Activated gamma-delta T cell treated with anti-CD3 and anti-CD28 coated beads, Interleukin-2, amount 50 U/mL, for 16 hours (primary cell): Measurements from ENCODE around the gene PROM1.

Experiments
- DNase-seq: peaks from one replicate; pipeline ENCODE4 v3.0.0-alpha.2; 2020; ENCODE audit warnings: low read depth

PROM1 gene

DNA sequence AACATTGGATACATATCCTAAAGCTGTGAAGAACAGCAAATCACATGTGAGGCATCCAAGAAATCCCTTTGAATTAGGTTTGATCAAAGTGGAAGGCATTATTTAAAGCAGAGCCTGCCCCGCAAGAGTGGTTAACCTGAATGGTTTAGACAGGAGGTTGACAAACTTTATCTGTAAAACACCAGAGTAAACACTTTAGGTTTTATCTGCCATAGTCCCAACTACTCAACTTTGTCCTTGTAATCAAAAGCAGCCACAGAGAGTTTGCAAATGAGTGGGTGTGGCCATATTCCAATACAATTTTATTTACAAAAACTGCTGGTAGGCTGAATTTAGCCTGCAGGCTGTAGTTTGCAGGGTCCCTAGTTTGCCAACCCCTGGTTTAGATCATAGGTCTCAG lies 95.6 kb downstream of the PROM1 start:
- DNase-seq, result no peak

DNA sequence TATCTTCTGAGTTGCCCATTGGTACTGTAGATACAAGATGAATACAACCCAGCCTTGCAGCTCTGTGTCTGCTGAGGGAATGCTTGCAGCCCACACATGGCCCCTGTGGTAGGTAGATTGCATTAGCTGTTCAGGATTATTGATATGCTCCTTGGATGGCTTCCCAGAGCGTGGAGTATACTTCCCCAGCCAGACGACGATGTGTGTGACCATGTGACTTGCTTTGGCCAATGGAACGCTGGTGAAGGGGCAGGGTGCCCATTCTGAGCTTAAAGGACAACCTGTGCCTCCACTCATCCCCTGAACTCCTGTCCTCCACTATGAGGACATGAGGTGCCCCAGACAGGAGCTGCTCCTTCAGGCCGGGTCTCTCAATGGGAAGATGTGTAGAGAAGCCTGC lies 96.9 kb downstream of the PROM1 start:
- DNase-seq, result no peak

DNA sequence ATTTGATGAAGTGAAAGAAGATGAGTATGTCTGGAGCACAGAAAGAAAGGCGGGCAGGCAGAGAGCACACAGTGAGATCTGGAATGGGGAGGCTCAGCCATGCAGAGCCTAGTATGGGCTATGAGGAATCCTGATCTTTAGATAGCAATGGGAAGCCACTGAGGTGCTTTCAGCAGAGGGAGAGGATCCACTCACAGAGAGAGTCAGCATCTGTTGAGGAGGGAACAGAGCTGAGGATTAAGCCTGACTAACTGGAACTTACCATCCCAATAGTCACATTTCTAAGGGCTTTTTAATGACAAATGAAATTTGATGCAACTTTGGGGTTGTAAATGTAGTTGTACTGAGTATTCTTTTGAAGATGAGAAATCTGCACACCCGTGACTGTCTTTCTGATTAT lies 100.2 kb downstream of the PROM1 start:
- DNase-seq, result no peak

- no peak for DNase-seq
Observed at GRCh38 chr4:15982842-15983524, 100.8 kb downstream of the PROM1 start.

- no peak for DNase-seq
Observed at GRCh38 chr4:15976456-15977447, 107.1 kb downstream of the PROM1 start.

DNA sequence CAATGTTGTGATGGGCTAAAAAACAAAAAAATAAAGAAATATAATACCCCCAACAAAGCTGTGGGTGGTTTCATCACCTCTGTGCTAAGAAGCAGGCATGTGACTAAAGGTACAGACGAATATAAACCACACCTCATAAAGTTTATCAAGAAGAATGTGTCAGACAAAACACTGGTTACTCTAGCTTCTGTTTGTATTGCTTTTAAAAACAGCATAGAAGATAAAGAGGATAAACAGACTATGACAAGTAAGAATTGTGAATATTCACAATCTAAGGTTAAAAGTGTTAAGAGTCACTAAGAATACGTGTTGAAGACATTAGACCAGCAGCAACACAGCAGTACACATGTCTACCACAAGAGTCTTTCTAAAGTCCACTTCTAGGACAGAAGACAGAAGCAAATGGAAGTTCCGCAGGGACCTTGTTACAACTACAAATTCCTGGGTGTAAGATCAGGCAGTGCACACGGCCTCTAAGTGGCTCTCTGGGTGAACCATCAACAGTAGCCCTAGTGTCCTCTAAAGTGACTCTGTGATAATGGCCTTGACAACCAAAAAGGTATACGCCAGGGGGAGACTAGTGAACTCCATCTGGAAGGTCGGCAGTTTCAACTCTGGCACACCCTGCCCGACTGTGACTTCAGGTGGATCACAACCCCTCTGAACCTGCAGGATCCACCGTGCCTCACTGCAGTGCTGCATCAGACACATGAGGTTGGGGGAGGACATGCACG lies 112.6 kb downstream of the PROM1 start:
- DNase-seq, result no peak

DNA sequence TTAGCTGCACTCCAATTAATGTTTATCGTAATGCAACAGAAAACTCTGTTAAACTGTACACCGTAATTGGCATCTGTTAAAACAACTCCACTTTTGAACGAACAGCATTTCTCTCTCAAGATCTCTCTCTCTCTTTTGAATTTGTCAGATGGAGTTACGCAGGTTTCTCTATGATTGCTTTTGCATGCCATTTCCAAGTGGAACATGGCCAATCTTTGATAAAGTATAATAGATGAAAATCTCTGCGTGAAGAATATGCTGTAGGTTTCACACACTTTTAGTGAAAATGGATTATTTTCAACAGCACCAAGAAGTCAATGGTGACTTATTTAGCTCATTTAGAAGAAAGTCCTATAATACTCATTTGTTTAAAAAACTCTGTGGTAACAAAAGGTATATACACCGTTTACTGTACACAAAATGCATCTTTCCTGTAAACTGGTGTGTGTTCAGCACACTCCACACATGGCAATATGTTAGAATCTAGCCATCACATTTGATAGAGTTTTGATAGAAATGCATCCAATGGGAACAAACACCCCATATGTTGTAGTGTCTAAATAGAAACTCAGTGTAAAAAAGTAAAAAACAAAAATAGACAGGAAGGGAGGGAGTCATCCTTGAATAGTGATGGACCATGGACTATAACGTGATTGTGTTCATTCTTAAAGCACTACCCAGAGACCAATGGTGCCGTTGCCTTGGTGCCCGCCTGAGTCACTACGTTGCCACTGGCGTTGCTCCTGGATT lies 115.1 kb downstream of the PROM1 start:
- DNase-seq, result no peak

DNA sequence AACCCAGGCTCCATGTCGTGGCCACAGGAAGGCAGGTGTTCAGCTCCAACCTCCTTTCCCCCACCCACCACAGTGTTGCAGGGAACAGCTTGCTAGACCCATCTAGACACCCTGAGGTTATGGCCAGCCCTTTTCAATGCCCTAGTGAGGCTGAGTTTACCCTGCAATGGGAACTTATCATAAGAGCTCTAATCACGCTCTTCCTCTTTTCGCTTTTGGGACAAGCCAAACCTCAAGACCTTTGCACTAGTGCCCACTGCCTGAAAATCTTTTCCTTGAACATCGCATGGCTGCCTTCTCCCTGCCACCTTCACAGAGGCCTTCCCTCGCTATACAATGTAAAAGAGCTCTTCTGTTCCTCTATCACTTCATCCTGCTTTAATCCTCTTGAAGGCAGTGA lies 118.5 kb downstream of the PROM1 start:
- DNase-seq, result no peak

DNA sequence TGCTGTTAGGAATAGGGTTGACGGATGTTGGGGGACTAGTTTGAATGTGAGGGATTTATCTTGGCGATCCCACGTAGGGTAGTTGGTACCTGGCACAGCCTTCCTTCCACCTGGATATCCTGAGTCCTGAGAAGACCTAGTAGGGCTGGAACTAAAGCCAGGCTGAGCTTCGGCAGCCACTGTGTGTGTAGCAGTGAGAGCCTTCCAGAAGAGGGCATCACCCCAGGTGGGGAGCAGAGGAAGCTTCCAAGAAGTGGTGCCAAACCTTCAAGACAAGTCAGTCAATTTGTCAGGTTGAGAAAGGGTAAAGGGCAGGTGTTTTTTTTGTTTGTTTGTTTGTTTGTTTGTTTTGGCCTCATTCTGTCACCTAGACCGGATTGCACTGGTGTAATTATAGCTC lies 119.7 kb downstream of the PROM1 start:
- no peak for DNase-seq

- peak; percentile 50 for DNase-seq
Observed at GRCh38 chr4:15963576-15963975, 120.2 kb downstream of the PROM1 start.

DNA sequence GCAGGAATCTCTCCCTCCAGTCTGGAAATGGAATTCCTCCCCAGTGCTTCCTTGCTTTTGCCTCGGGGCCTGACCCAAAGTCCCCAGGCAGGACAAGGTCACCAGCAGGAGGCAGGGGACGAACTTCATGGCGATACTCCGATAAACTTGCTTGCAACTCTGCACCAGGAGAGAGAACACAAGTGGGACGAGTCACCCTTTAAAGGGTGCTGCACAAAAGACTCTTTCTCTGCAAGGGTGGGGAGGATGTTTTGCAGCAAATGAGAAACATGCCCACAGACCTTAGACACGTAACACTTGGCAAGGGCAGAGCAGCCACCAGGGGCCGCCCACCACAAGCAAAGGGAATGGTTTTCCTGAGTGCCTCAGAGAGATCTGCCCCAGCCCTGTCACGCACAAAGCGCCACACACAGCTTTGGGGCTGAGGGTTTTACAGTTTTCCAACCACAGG lies 120.8 kb downstream of the PROM1 start, which contains the start of gene FGFBP2:
Gene FGFBP2 (minus strand): TSS at position 175 of the 451 bp plus-strand sequence. CDS start 46 bp downstream, at position 129.
- peak; percentile 43 for DNase-seq

GRCh38 chr4:15961781-15962510 lies 121.9 kb downstream of the PROM1 start:
- DNase-seq, result peak; percentile 25

GRCh38 chr4:15958562-15958961 lies 125.3 kb downstream of the PROM1 start:
- no peak for DNase-seq

DNA sequence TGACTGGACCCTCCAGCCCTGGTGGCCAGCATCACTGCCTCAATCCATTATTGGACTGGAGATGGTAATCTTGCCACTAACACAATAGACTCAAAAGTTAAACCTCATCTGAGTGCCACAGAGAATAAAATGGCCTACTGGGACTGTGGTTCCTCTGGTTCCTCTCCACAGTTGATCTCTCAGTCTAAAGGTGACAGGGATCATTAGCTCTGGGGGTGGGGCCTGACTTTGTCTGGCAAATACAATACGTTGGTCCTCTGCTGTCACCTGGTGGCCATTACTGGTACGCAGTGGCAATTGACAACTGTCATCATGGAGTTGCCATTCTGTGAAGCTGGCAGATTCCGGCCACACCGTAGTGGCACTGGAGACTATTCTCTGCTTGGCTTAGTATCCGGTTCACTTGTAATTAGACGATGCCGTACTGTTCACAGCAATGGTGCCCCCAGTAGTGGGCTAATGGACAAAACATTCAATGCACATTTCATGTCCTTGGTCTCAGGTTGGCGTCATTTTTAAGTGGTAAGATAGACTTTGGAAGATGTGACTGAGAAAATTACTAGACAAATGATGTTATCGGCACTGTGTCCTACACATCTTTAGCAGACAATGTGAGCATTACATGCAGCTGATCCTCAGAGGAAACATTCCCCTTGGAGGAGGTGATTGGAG lies 127.5 kb downstream of the PROM1 start:
- DNase-seq, result peak; percentile 60

GRCh38 chr4:15955670-15956069 lies 128.2 kb downstream of the PROM1 start:
- DNase-seq, result no peak

DNA sequence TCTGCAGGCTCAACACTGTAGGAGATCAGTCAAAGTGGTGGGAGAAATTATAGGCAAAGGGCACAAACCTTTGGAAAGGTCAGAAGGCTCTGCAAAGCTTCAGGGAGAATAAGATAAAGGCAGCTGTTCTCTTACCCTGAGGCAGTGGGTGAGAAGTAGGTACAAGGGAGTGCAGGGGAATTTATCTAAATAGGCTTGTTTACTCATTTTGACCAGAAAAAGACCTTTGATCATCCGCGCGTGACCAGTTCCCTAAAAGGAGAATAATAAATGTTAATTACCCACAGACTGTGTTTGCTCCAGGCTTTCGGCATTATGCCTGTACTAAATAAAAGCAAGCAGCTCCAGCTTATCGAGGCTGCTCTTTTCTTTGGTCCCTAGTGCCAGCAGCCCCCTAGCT lies 130.2 kb downstream of the PROM1 start:
- DNase-seq, result no peak

DNA sequence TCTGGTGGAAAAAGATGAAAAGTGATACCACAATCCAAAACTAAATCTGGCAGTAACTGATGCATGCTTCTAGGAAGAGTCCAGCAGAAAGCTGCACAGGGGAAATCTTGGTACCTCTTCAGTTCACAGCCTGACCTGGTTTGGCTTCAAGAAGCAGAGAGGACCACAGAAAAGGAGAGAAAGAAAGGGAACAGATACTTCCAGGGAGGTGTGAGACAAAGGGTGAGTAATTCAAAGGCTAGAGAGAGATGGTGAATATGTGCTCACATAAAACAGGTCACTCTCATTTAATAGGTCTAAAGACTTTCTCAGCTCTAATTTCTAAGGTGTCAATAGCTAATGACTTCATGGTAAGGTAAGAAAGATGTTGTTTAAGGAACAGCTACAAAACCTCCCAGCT lies 132.0 kb downstream of the PROM1 start:
- no peak for DNase-seq

DNA sequence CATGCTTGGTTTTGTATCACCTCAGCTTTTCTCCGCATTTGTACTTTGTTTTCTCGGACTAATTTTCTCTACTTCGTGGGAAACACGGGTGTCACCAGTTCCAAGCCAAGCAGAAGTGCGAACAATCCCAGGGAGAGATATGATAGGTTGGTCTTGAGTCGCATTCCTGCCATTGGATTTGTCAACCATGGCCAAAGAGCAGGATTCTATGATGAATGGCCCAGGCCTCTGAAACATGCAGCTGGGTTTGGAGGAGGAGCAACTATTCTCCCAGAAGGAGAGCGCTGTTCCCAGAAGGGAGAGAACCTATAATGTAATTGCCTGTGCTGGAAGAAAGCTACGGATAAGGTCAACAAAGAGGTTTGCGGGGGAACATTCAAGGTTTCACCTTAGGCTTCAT lies 135.0 kb downstream of the PROM1 start:
- DNase-seq, result no peak

DNA sequence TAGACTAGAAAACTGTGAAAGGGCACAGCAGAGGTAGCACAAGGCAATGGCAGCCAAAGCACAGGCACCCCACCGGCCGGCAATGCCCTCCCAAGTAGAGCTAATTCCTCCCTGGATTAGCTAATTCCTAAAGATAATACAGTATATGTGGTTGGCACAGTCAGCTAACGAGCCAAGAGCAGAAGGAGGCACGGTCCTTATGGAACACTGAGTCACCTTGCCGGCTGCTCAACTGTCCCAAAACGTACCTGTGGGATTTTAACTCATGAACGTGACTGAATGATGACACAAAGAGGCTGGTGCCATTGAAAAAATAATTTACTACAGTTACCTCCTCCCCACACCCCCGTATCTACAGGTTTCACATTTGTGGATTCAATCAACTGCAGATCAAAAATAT lies 136.1 kb downstream of the PROM1 start:
- DNase-seq, result no peak

DNA sequence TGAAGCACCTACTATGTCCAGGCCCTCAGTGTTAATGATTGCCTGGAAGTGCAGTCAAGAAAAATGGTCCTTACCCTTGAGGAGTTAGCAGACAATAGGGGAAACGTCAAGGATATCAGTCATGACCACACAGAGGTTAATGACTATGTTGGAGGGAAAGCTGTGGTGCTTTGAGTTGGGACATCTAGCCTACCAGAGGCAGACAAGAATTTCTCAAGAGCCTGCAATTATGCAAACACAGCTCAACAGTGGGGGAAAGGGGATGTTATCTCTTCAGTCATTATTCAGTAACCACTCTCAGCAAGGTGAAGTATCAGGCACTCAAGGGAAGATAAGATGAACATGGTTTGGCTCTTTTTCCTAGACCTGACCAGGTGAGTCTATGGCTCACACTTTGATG lies 138.3 kb downstream of the PROM1 start:
- no peak for DNase-seq
